ENCODE measurements around the gene MTG2. TPM values are rescaled to one million over a fixed set of nuclear protein-coding genes. Genes with fewer than 3 reads are reported as not detected.

Gene MTG2
- total and polyA plus RNA-seq, 2 experiments from 2014 or later = 11.3 to 11.7 TPM

- TF ChIP-seq, protein P1, sequence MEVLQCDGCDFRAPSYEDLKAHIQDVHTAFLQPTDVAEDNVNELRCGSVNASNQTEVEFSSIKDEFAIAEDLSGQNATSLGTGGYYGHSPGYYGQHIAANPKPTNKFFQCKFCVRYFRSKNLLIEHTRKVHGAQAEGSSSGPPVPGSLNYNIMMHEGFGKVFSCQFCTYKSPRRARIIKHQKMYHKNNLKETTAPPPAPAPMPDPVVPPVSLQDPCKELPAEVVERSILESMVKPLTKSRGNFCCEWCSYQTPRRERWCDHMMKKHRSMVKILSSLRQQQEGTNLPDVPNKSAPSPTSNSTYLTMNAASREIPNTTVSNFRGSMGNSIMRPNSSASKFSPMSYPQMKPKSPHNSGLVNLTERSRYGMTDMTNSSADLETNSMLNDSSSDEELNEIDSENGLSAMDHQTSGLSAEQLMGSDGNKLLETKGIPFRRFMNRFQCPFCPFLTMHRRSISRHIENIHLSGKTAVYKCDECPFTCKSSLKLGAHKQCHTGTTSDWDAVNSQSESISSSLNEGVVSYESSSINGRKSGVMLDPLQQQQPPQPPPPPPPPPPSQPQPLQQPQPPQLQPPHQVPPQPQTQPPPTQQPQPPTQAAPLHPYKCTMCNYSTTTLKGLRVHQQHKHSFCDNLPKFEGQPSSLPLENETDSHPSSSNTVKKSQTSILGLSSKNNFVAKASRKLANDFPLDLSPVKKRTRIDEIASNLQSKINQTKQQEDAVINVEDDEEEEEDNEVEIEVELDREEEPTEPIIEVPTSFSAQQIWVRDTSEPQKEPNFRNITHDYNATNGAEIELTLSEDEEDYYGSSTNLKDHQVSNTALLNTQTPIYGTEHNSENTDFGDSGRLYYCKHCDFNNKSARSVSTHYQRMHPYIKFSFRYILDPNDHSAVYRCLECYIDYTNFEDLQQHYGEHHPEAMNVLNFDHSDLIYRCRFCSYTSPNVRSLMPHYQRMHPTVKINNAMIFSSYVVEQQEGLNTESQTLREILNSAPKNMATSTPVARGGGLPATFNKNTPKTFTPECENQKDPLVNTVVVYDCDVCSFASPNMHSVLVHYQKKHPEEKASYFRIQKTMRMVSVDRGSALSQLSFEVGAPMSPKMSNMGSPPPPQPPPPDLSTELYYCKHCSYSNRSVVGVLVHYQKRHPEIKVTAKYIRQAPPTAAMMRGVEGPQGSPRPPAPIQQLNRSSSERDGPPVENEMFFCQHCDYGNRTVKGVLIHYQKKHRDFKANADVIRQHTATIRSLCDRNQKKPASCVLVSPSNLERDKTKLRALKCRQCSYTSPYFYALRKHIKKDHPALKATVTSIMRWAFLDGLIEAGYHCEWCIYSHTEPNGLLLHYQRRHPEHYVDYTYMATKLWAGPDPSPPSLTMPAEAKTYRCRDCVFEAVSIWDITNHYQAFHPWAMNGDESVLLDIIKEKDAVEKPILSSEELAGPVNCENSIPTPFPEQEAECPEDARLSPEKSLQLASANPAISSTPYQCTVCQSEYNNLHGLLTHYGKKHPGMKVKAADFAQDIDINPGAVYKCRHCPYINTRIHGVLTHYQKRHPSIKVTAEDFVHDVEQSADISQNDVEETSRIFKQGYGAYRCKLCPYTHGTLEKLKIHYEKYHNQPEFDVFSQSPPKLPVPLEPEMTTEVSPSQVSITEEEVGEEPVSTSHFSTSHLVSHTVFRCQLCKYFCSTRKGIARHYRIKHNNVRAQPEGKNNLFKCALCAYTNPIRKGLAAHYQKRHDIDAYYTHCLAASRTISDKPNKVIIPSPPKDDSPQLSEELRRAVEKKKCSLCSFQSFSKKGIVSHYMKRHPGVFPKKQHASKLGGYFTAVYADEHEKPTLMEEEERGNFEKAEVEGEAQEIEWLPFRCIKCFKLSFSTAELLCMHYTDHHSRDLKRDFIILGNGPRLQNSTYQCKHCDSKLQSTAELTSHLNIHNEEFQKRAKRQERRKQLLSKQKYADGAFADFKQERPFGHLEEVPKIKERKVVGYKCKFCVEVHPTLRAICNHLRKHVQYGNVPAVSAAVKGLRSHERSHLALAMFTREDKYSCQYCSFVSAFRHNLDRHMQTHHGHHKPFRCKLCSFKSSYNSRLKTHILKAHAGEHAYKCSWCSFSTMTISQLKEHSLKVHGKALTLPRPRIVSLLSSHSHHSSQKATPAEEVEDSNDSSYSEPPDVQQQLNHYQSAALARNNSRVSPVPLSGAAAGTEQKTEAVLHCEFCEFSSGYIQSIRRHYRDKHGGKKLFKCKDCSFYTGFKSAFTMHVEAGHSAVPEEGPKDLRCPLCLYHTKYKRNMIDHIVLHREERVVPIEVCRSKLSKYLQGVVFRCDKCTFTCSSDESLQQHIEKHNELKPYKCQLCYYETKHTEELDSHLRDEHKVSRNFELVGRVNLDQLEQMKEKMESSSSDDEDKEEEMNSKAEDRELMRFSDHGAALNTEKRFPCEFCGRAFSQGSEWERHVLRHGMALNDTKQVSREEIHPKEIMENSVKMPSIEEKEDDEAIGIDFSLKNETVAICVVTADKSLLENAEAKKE (CRISPR knock-in tag; IDR thresholded peaks at IDR 0.05) = no peak
- TF ChIP-seq EZH2phosphoT487 (IDR thresholded peaks at IDR 0.05; ENCODE audit: unreplicated experiment) = no peak
- no peak for TF ChIP-seq JUNB (IDR thresholded peaks at IDR 0.05; ENCODE audit: unreplicated experiment)
- no peak for TF ChIP-seq ZNF114 (CRISPR knock-in tag; IDR thresholded peaks at IDR 0.05)
- TF ChIP-seq ZNF331 (CRISPR knock-in tag; IDR thresholded peaks at IDR 0.05; ENCODE audit: low read depth) = no peak
- no peak for TF ChIP-seq EZH2 (IDR thresholded peaks at IDR 0.05; ENCODE audit: low read depth, unreplicated experiment)
- TF ChIP-seq REST (IDR thresholded peaks at IDR 0.05; ENCODE audit: unreplicated experiment) = no peak
These were observed 20.7 kb downstream of the MTG2 start (continued) for GRCh38 chr20:62203378-62204030.

Data from GM23338 (cell line).